SK-N-SH treated with all-trans-retinoic acid at 6 μM for 48 hours (cell line): ENCODE measurements around the gene IRX2.

Experiments used
- ARNTL ChIP-seq: fragments of 450-650 bp; formaldehyde crosslinking; IDR thresholded peaks from 2 replicates; pipeline ENCODE4 v1.5.0; 2020; ENCODE audit warnings: low read depth, mild to moderate bottlenecking, moderate library complexity, borderline replicate concordance
- CSDC2 ChIP-seq: fragments of 250-450 bp; sonication (Bioruptor Pico); IDR thresholded peaks from 2 replicates; pipeline ENCODE4 v1.5.0; 2020; ENCODE audit warnings: mild to moderate bottlenecking, moderate library complexity
- GLIS3 ChIP-seq: fragments of 250-450 bp; sonication (Bioruptor Pico); IDR thresholded peaks from 2 replicates; pipeline ENCODE4 v1.5.0; 2020; ENCODE audit warnings: mild to moderate bottlenecking, moderate library complexity
- ISL1 ChIP-seq: fragments of 250-450 bp; sonication (Bioruptor Pico); IDR thresholded peaks from 2 replicates; pipeline ENCODE4 v2.1.2; 2022; ENCODE audit warnings: mild to moderate bottlenecking, moderate library complexity
- PPARA ChIP-seq: fragments of 250-450 bp; sonication (Bioruptor Pico); IDR thresholded peaks from 2 replicates; pipeline ENCODE4 v1.5.0; 2020; ENCODE audit warnings: mild to moderate bottlenecking, borderline replicate concordance
- RARB ChIP-seq: fragments of 250-450 bp; sonication (Bioruptor Pico); IDR thresholded peaks from 2 replicates; pipeline ENCODE4 v1.8.0; 2021; ENCODE audit warnings: mild to moderate bottlenecking, moderate library complexity
- SNAI2 ChIP-seq: fragments of 250-450 bp; sonication (Bioruptor Pico); IDR thresholded peaks from 2 replicates; pipeline ENCODE4 v1.5.0; 2020; ENCODE audit warnings: mild to moderate bottlenecking, moderate library complexity
- ZFP3 ChIP-seq: fragments of 250-450 bp; sonication (Bioruptor Pico); IDR thresholded peaks from 2 replicates; pipeline ENCODE4 v1.5.0; 2020; ENCODE audit warnings: mild to moderate bottlenecking, moderate library complexity
- ZFP30 ChIP-seq: fragments of 450-650 bp; formaldehyde crosslinking; IDR thresholded peaks from 2 replicates; pipeline ENCODE4 v1.5.0; 2022; ENCODE audit warnings: mild to moderate bottlenecking, moderate library complexity
- ZNF70 ChIP-seq: fragments of 450-650 bp; formaldehyde crosslinking; IDR thresholded peaks from 2 replicates; pipeline ENCODE4 v1.5.0; 2020; ENCODE audit warnings: mild to moderate bottlenecking, moderate library complexity
- TF ChIP-seq, protein P1 (sequence below): fragments of 250-450 bp; sonication (Bioruptor Pico); IDR thresholded peaks from 2 replicates; pipeline ENCODE4 v1.8.0; 2020; ENCODE audit warnings: mild to moderate bottlenecking, moderate library complexity, borderline replicate concordance
- TF ChIP-seq, protein P2 (sequence below): fragments of 250-450 bp; sonication (Bioruptor Pico); IDR thresholded peaks from 2 replicates; pipeline ENCODE4 v1.5.1; 2020; ENCODE audit warnings: low read depth, mild to moderate bottlenecking, moderate library complexity

DNA sequence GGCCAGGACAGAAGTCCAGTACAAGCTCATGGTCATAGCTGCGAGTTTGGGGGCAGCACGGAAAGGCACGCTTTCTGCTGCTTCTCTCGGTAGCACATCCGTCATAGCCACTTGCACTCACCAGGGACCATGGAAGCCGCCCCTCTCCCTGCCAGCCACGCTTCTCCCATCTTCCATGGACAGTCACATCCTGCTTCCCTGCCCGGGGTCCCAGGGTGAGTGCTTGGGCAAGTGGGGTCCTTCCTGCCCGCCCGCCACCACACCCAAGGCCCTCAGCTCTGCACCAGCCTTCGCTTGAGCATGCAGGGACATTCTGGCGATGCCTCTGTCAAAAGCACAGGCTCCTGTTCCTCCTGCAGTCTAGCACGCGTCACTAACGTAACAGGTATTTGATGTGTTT is 13.1 kb upstream of the IRX2 start:
- TF ChIP-seq ARNTL (no peak), ISL1 (CRISPR knock-in tag) (no peak), GLIS3 (no peak), ZFP30 (CRISPR knock-in tag) (no peak), ZFP3 (CRISPR knock-in tag) (no peak), RARB (CRISPR knock-in tag) (no peak), ZNF70 (no peak), PPARA (CRISPR knock-in tag) (no peak), CSDC2 (no peak), SNAI2 (CRISPR knock-in tag) (no peak)
- TF ChIP-seq, protein P1, sequence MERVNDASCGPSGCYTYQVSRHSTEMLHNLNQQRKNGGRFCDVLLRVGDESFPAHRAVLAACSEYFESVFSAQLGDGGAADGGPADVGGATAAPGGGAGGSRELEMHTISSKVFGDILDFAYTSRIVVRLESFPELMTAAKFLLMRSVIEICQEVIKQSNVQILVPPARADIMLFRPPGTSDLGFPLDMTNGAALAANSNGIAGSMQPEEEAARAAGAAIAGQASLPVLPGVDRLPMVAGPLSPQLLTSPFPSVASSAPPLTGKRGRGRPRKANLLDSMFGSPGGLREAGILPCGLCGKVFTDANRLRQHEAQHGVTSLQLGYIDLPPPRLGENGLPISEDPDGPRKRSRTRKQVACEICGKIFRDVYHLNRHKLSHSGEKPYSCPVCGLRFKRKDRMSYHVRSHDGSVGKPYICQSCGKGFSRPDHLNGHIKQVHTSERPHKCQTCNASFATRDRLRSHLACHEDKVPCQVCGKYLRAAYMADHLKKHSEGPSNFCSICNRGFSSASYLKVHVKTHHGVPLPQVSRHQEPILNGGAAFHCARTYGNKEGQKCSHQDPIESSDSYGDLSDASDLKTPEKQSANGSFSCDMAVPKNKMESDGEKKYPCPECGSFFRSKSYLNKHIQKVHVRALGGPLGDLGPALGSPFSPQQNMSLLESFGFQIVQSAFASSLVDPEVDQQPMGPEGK (CRISPR knock-in tag): no peak
- TF ChIP-seq, protein P2, sequence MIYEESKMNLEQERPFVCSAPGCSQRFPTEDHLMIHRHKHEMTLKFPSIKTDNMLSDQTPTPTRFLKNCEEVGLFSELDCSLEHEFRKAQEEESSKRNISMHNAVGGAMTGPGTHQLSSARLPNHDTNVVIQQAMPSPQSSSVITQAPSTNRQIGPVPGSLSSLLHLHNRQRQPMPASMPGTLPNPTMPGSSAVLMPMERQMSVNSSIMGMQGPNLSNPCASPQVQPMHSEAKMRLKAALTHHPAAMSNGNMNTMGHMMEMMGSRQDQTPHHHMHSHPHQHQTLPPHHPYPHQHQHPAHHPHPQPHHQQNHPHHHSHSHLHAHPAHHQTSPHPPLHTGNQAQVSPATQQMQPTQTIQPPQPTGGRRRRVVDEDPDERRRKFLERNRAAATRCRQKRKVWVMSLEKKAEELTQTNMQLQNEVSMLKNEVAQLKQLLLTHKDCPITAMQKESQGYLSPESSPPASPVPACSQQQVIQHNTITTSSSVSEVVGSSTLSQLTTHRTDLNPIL: no peak
